OCI-LY1 (cell line): ENCODE data around the gene BHLHE41.

Source experiments
- CTCF ChIP-seq: fragments of 200-600 bp; sonication (generic), shearing (Covaris generic); IDR thresholded peaks from 2 replicates; pipeline ENCODE4 v1.5.1; 2017; ENCODE audit warnings: mild to moderate bottlenecking, antibody characterized with exemption, low read length, moderate library complexity, mixed read lengths
- EZH2 ChIP-seq: fragments of 200-600 bp; sonication (generic), shearing (Covaris generic); IDR thresholded peaks from 2 replicates; pipeline ENCODE4 v1.8.0; 2017; ENCODE audit warnings: borderline replicate concordance, mixed run types, mild to moderate bottlenecking, antibody characterized with exemption, low read length, moderate library complexity, mixed read lengths

- no peak for TF ChIP-seq CTCF
- no peak for TF ChIP-seq EZH2
Observed at GRCh38 chr12:26118308-26118707, 6.5 kb downstream of the BHLHE41 start.
